HEK293 (cell line): ENCODE measurements around the gene KCNIP4.

ENCODE experiments used
- CTCF ChIA-PET: fragments of 350-600 bp; formaldehyde crosslinking; extraction: SDS; loops from one replicate; lab custom pipeline; 2021; ENCODE audit warnings: antibody characterized with exemption; lab: Yijun Ruan, JAX
- POLR2A ChIA-PET: fragments of 300-600 bp; formaldehyde crosslinking; extraction: SDS; loops from one replicate; lab custom pipeline; 2020; ENCODE audit warnings: antibody characterized with exemption, inconsistent platforms; lab: Yijun Ruan, JAX
- H3K27ac ChIP-seq: fragments of 200-500 bp; sonication (Bioruptor generic); 2 replicates; pipeline ENCODE4 v1.5.1; 2014; ENCODE audit warnings: low read depth, low read length, control low read depth, inconsistent platforms; ENCODE audit errors: extremely low read depth
- H3K36me3 ChIP-seq, 2 experiments: fragments of 200-500 bp in 1 of 2; sonication (Bioruptor generic) in 1 of 2; 1 replicate in 1 of 2; 2 replicates in 1 of 2; pipeline ENCODE4 v1.5.1; 2014 to 2017; ENCODE audit warnings: inconsistent platforms in 2 of 2, low read length in 2 of 2; ENCODE audit not compliant: control insufficient read depth in 2 of 2, insufficient read depth in 1 of 2
- H3K4me1 ChIP-seq: fragments of 200-500 bp; sonication (Bioruptor generic); 2 replicates; pipeline ENCODE4 v1.5.1; 2014; ENCODE audit warnings: mild to moderate bottlenecking, low read length, inconsistent platforms; ENCODE audit not compliant: control insufficient read depth, insufficient read depth
- H3K4me3 ChIP-seq: 2 replicates; pipeline ENCODE4 v1.5.1; 2011; ENCODE audit warnings: low read depth, mild to moderate bottlenecking, control low read depth, low read length, moderate library complexity
- H3K9me3 ChIP-seq: fragments of 200-500 bp; sonication (Bioruptor generic); 2 replicates; pipeline ENCODE4 v1.5.1; 2014; ENCODE audit warnings: low read depth, low read length, inconsistent platforms; ENCODE audit not compliant: control insufficient read depth, insufficient read depth
- CTCF ChIP-seq: fragments of 450-650 bp; formaldehyde crosslinking; IDR thresholded peaks from 2 replicates; pipeline ENCODE4 v1.5.1; 2016; ENCODE audit warnings: missing biosample characterization, missing genetic modification characterization
- ELK4 ChIP-seq: IDR thresholded peaks from 2 replicates; pipeline ENCODE4 v1.6.1; 2011; ENCODE audit warnings: mild to moderate bottlenecking, low read depth, low read length, borderline replicate concordance
- HIC1 ChIP-seq: fragments of 450-650 bp; formaldehyde crosslinking; IDR thresholded peaks from 2 replicates; pipeline ENCODE4 v1.5.1; 2016; ENCODE audit warnings: missing biosample characterization, missing genetic modification characterization
- IKZF3 ChIP-seq: fragments of 450-650 bp; IDR thresholded peaks from 2 replicates; pipeline ENCODE4 v1.5.0; 2018; ENCODE audit warnings: missing biosample characterization, mild to moderate bottlenecking, missing genetic modification characterization, moderate library complexity
- PBX3 ChIP-seq: sonication (generic); formaldehyde crosslinking; IDR thresholded peaks from 2 replicates; pipeline ENCODE4 v1.8.1; 2022; ENCODE audit warnings: mild to moderate bottlenecking, moderate library complexity, missing genetic modification reagents
- WT1 ChIP-seq: fragments of 450-650 bp; formaldehyde crosslinking; IDR thresholded peaks from 2 replicates; pipeline ENCODE4 v1.5.1; 2016; ENCODE audit warnings: missing biosample characterization, missing genetic modification characterization
- ZBTB8A ChIP-seq: fragments of 450-650 bp; formaldehyde crosslinking; IDR thresholded peaks from 2 replicates; pipeline ENCODE4 v1.5.1; 2016; ENCODE audit warnings: missing biosample characterization, missing genetic modification characterization
- ZFP3 ChIP-seq: fragments of 450-650 bp; formaldehyde crosslinking; IDR thresholded peaks from 2 replicates; pipeline ENCODE4 v1.5.1; 2016; ENCODE audit warnings: low read depth, missing biosample characterization, missing genetic modification characterization
- ZFP41 ChIP-seq: fragments of 450-650 bp; formaldehyde crosslinking; IDR thresholded peaks from 2 replicates; pipeline ENCODE4 v1.5.1; 2016; ENCODE audit warnings: missing biosample characterization, missing genetic modification characterization, borderline replicate concordance
- ZFP69B ChIP-seq: fragments of 450-650 bp; formaldehyde crosslinking; IDR thresholded peaks from 2 replicates; pipeline ENCODE4 v1.5.1; 2016; ENCODE audit warnings: missing biosample characterization, missing genetic modification characterization
- ZNF114 ChIP-seq: fragments of 450-650 bp; formaldehyde crosslinking; IDR thresholded peaks from 2 replicates; pipeline ENCODE4 v1.5.0; 2017; ENCODE audit warnings: missing biosample characterization, missing genetic modification characterization
- ZNF169 ChIP-seq: fragments of 450-650 bp; formaldehyde crosslinking; IDR thresholded peaks from 2 replicates; pipeline ENCODE4 v1.5.1; 2016; ENCODE audit warnings: missing biosample characterization, missing genetic modification characterization
- ZNF202 ChIP-seq: fragments of 450-650 bp; formaldehyde crosslinking; IDR thresholded peaks from 2 replicates; pipeline ENCODE4 v1.5.1; 2016; ENCODE audit warnings: missing biosample characterization, missing genetic modification characterization, borderline replicate concordance
- ZNF223 ChIP-seq: fragments of 450-650 bp; formaldehyde crosslinking; IDR thresholded peaks from 2 replicates; pipeline ENCODE4 v1.5.1; 2016; ENCODE audit warnings: missing biosample characterization, missing genetic modification characterization
- ZNF366 ChIP-seq: fragments of 450-650 bp; formaldehyde crosslinking; conservative IDR thresholded peaks from 2 replicates; pipeline ENCODE4 v1.5.1; 2016; ENCODE audit warnings: missing biosample characterization, missing genetic modification characterization
- ZNF510 ChIP-seq: fragments of 450-650 bp; formaldehyde crosslinking; IDR thresholded peaks from 2 replicates; pipeline ENCODE4 v1.5.1; 2018; ENCODE audit warnings: mild to moderate bottlenecking, missing genetic modification characterization, missing biosample characterization; ENCODE audit not compliant: insufficient replicate concordance
- ZNF529 ChIP-seq: fragments of 450-650 bp; formaldehyde crosslinking; IDR thresholded peaks from 2 replicates; pipeline ENCODE4 v1.5.1; 2017; ENCODE audit warnings: missing genetic modification characterization, missing biosample characterization; ENCODE audit not compliant: insufficient replicate concordance
- ZNF548 ChIP-seq: fragments of 450-650 bp; formaldehyde crosslinking; IDR thresholded peaks from 2 replicates; pipeline ENCODE4 v1.5.1; 2016; ENCODE audit warnings: missing biosample characterization, missing genetic modification characterization
- ZNF580 ChIP-seq: fragments of 450-650 bp; formaldehyde crosslinking; IDR thresholded peaks from 2 replicates; pipeline ENCODE4 v1.5.1; 2016; ENCODE audit warnings: missing biosample characterization, missing genetic modification characterization
- ZNF623 ChIP-seq: fragments of 450-650 bp; formaldehyde crosslinking; IDR thresholded peaks from 2 replicates; pipeline ENCODE4 v1.5.1; 2016; ENCODE audit warnings: missing biosample characterization, missing genetic modification characterization
- ZNF624 ChIP-seq: fragments of 450-650 bp; formaldehyde crosslinking; IDR thresholded peaks from 2 replicates; pipeline ENCODE4 v1.5.1; 2017; ENCODE audit warnings: missing biosample characterization, missing genetic modification characterization
- ZNF629 ChIP-seq: fragments of 450-650 bp; formaldehyde crosslinking; IDR thresholded peaks from 2 replicates; pipeline ENCODE4 v1.5.1; 2017; ENCODE audit warnings: missing biosample characterization, missing genetic modification characterization
- ZNF704 ChIP-seq: fragments of 450-650 bp; formaldehyde crosslinking; IDR thresholded peaks from 2 replicates; pipeline ENCODE4 v1.5.1; 2016; ENCODE audit warnings: missing biosample characterization, missing genetic modification characterization
- ZNF791 ChIP-seq: fragments of 450-650 bp; formaldehyde crosslinking; IDR thresholded peaks from 2 replicates; pipeline ENCODE4 v1.5.1; 2016; ENCODE audit warnings: missing biosample characterization, missing genetic modification characterization
- ZNF830 ChIP-seq: fragments of 450-650 bp; IDR thresholded peaks from 2 replicates; pipeline ENCODE4 v1.5.0; 2018; ENCODE audit warnings: missing biosample characterization, missing genetic modification characterization, low read depth, mild to moderate bottlenecking, moderate library complexity
- ZNF843 ChIP-seq: fragments of 450-650 bp; formaldehyde crosslinking; IDR thresholded peaks from 2 replicates; pipeline ENCODE4 v1.5.1; 2016; ENCODE audit warnings: missing biosample characterization, missing genetic modification characterization

The KCNIP4 gene

GRCh38 chr4:21869978-21870745 lies 78.4 kb downstream of the KCNIP4 start (continued):
- no peak for TF ChIP-seq ZBTB8A (tag by site-specific recombination)
- TF ChIP-seq ZNF704 (tag by site-specific recombination), result no peak
- TF ChIP-seq ZNF548 (tag by site-specific recombination), result no peak
- no peak for TF ChIP-seq ZNF366 (tag by site-specific recombination)
- no peak for TF ChIP-seq ZFP69B (tag by site-specific recombination)
- no peak for TF ChIP-seq ZNF830
- no peak for TF ChIP-seq ZFP3
- no peak for TF ChIP-seq ZNF529 (tag by site-specific recombination)
- no peak for TF ChIP-seq IKZF3 (tag by site-specific recombination)

- Histone ChIP-seq H3K4me3 (no peak overlapping the region), H3K4me1 (no peaks in the 10 kb centered on the region), H3K36me3 (no peaks in the 10 kb centered on the region), H3K9me3 (no peaks in the 10 kb centered on the region), H3K27ac (no peak overlapping the region)
- POLR2A ChIA-PET, result no interaction called here
- no peak for TF ChIP-seq WT1 (tag by site-specific recombination)
- no peak for TF ChIP-seq ZNF202 (tag by site-specific recombination)
- CTCF ChIA-PET, result no interaction called here
Observed at GRCh38 chr4:21864686-21865085, 83.9 kb downstream of the KCNIP4 start.

- ChIA-PET CTCF (no interaction called here), POLR2A (no interaction called here)
- no peak overlapping the region for H3K27ac ChIP-seq
- H3K9me3 ChIP-seq, result no peaks in the 10 kb centered on the region
- H3K4me3 ChIP-seq, result no peak overlapping the region
- TF ChIP-seq ZBTB8A (tag by site-specific recombination), result no peak
- TF ChIP-seq HIC1 (tag by site-specific recombination), result no peak
- TF ChIP-seq ZNF223 (tag by site-specific recombination), result no peak
- TF ChIP-seq ZNF114 (tag by site-specific recombination), result no peak
- no peak for TF ChIP-seq ZNF791 (tag by site-specific recombination)
- TF ChIP-seq ZNF580 (tag by site-specific recombination), result no peak
- TF ChIP-seq ZNF169 (tag by site-specific recombination), result no peak
- TF ChIP-seq ZNF629 (tag by site-specific recombination), result no peak
- no peak for TF ChIP-seq ZNF843 (tag by site-specific recombination)
- no peak for TF ChIP-seq ZFP41
- no peak for TF ChIP-seq ZNF510
- TF ChIP-seq ZNF623 (tag by site-specific recombination), result no peak
- TF ChIP-seq CTCF (tag by site-specific recombination), result no peak
- no peak for TF ChIP-seq PBX3
- no peak for TF ChIP-seq ELK4
- TF ChIP-seq ZNF624, result no peak
- TF ChIP-seq, all 188 proteins: peak for 0
- Histone ChIP-seq H3K36me3 (no peaks in the 10 kb centered on the region), H3K4me1 (no peaks in the 10 kb centered on the region)
Observed at GRCh38 chr4:21862917-21863316, 85.7 kb downstream of the KCNIP4 start.
